Measurements from ENCODE around the gene CIITA.

CIITA gene

GRCh38 chr16:10879681-10880589, 2.9 kb downstream of the CIITA start:
- Histone ChIP-seq H3K9me3 (ENCODE audit: control insufficient read depth, insufficient read depth, low read length) (no peaks in the 10 kb centered on the region), H3K4me2 (ENCODE audit: low read length) (peak overlapping the region; percentile 88), H3K36me3 (ENCODE audit: control insufficient read depth, low read length) (peaks cover 73% of the 10 kb centered on the region), H3K79me2 (ENCODE audit: control insufficient read depth, low read length) (peaks cover 78% of the 10 kb centered on the region), H3F3A (ENCODE audit: control insufficient read depth, insufficient read depth) (peaks cover 29% of the 10 kb centered on the region), H3K9me2 (replicated peaks; ENCODE audit: control insufficient read depth, low read length) (no peaks in the 10 kb centered on the region), H3K4me3 (ENCODE audit: low read length) (peak overlapping the region; percentile 94), H3K27me3 (ENCODE audit: control insufficient read depth, low read length) (no peaks in the 10 kb centered on the region), H3K27ac (ENCODE audit: low read depth, low read length) (peak overlapping the region; percentile 86), H4K20me1 (ENCODE audit: control insufficient read depth, insufficient read depth, low read depth, low read length) (no peaks in the 10 kb centered on the region), H3K4me1 (ENCODE audit: control insufficient read depth, low read length) (peaks cover 93% of the 10 kb centered on the region)
- peak; percentile 45 for TF ChIP-seq CTCF (IDR thresholded peaks at IDR 0.05; ENCODE audit: low read depth, low read length, poor library complexity, severe bottlenecking)
- TF ChIP-seq EZH2phosphoT487 (IDR thresholded peaks at IDR 0.05; ENCODE audit: borderline replicate concordance, low read length), result no peak

GRCh38 chr16:10880594-10881452, 3.8 kb downstream of the CIITA start:
- Histone ChIP-seq H3K27me3 (ENCODE audit: control insufficient read depth, low read length) (no peaks in the 10 kb centered on the region), H3K9me2 (replicated peaks; ENCODE audit: control insufficient read depth, low read length) (no peaks in the 10 kb centered on the region), H3F3A (ENCODE audit: control insufficient read depth, insufficient read depth) (peaks cover 33% of the 10 kb centered on the region), H4K20me1 (ENCODE audit: control insufficient read depth, insufficient read depth, low read depth, low read length) (no peaks in the 10 kb centered on the region), H3K4me3 (ENCODE audit: low read length) (peak overlapping the region; percentile 94), H3K9me3 (ENCODE audit: control insufficient read depth, insufficient read depth, low read length) (no peaks in the 10 kb centered on the region), H3K27ac (ENCODE audit: low read depth, low read length) (peak overlapping the region; percentile 86), H3K4me1 (ENCODE audit: control insufficient read depth, low read length) (peaks cover 93% of the 10 kb centered on the region), H3K79me2 (ENCODE audit: control insufficient read depth, low read length) (peaks cover 87% of the 10 kb centered on the region), H3K36me3 (ENCODE audit: control insufficient read depth, low read length) (peaks cover 79% of the 10 kb centered on the region), H3K4me2 (ENCODE audit: low read length) (peak overlapping the region; percentile 88)
- TF ChIP-seq EZH2phosphoT487 (IDR thresholded peaks at IDR 0.05; ENCODE audit: borderline replicate concordance, low read length) (no peak), CTCF (IDR thresholded peaks at IDR 0.05; ENCODE audit: low read depth, low read length, poor library complexity, severe bottlenecking) (no peak)

- Histone ChIP-seq H3F3A (ENCODE audit: control insufficient read depth, insufficient read depth) (peaks cover 34% of the 10 kb centered on the region), H3K4me3 (ENCODE audit: low read length) (peak overlapping the region; percentile 94), H4K20me1 (ENCODE audit: control insufficient read depth, insufficient read depth, low read depth, low read length) (no peaks in the 10 kb centered on the region), H3K27ac (ENCODE audit: low read depth, low read length) (peak overlapping the region; percentile 86), H3K36me3 (ENCODE audit: control insufficient read depth, low read length) (peaks cover 85% of the 10 kb centered on the region), H3K4me1 (ENCODE audit: control insufficient read depth, low read length) (peaks cover 93% of the 10 kb centered on the region), H3K79me2 (ENCODE audit: control insufficient read depth, low read length) (peaks cover 94% of the 10 kb centered on the region), H3K9me2 (replicated peaks; ENCODE audit: control insufficient read depth, low read length) (no peaks in the 10 kb centered on the region), H3K4me2 (ENCODE audit: low read length) (peak overlapping the region; percentile 88), H3K9me3 (ENCODE audit: control insufficient read depth, insufficient read depth, low read length) (no peaks in the 10 kb centered on the region), H3K27me3 (ENCODE audit: control insufficient read depth, low read length) (no peaks in the 10 kb centered on the region)
- no peak for TF ChIP-seq EZH2phosphoT487 (IDR thresholded peaks at IDR 0.05; ENCODE audit: borderline replicate concordance, low read length)
- no peak for TF ChIP-seq CTCF (IDR thresholded peaks at IDR 0.05; ENCODE audit: low read depth, low read length, poor library complexity, severe bottlenecking)
Measured at GRCh38 chr16:10881479-10882030, 4.6 kb downstream of the CIITA start.

All from DOHH2 (cell line).